Measurements from ENCODE around the gene ENAH.

- TF ChIP-seq POLR2AphosphoS5 (IDR thresholded peaks at IDR 0.05; ENCODE audit: low read depth) (no peak), CTCF (IDR thresholded peaks at IDR 0.05; ENCODE audit: insufficient read depth, low read length) (no peak), SPI1 (IDR thresholded peaks at IDR 0.05; ENCODE audit: borderline replicate concordance, low read depth) (no peak)
Measured at GRCh38 chr1:225544924-225545323, 108.0 kb downstream of the ENAH start.

Data from HL-60 (cell line).